ENCODE results near the gene MAF.
A peak's percentile ranks its signal among the peaks of the same experiment; 100 is the strongest.

The MAF gene

DNA sequence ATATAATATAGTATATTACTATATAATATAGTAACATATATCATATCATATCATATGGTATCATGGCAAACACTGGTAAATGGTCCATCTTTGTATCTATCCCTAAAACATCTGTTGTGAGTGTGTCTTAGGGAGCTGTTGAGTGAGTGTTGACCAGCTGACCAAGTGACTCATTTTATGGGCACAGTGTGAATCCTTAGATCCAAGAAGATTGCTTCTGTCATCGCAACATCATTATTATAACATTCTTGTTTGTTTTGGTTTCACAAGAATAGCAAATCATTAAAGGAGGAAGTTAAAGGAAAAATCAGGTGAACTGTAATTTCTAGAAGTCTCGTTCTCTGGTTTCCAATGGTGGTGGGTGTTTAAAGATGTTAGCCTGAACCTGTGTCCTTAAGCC lies 11.7 kb upstream of the MAF start:
- DNase-seq (ENCODE audit: low read depth, low spot score): no peak

DNA sequence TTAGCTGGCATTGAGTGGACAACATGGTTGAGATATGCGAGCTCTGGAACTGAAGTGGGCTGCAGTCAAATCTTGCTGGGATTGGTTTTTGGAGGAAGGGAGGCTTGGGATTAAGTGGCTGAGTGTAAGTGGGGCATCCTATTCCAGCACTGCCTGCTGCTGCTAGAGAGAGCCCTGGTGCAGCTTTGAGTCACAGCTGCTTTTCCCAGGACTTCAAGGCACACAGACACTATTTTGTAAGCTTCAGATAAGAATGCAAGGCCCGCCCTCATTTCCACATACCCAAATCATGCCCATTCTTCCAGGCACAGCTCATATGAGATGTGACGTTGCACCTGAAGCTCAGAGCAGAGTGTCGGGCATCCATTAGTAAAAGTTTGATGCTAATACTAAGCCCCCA lies 10.2 kb upstream of the MAF start:
- no peak for DNase-seq (ENCODE audit: low read depth, low spot score)

DNA sequence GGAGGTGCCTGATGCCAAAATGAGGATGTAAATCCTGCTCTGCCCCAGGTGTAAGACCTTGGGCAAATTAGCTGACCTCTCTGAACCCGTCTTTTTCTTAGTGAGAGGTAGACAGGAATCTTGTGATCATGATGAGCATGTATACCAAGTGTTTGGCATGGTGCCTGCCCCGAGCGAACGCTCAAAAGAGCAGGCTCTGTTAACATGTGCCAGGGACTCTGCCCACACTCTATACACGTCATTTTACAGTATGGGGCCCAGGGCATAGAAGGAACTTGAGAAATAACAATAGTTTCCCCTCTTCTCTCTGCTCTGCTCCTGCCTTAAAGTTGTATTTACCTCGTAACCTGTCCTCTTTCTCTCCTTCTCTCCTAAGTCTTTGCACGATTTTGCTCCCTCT lies 9.3 kb upstream of the MAF start:
- no peak for DNase-seq (ENCODE audit: low read depth, low spot score)

DNA sequence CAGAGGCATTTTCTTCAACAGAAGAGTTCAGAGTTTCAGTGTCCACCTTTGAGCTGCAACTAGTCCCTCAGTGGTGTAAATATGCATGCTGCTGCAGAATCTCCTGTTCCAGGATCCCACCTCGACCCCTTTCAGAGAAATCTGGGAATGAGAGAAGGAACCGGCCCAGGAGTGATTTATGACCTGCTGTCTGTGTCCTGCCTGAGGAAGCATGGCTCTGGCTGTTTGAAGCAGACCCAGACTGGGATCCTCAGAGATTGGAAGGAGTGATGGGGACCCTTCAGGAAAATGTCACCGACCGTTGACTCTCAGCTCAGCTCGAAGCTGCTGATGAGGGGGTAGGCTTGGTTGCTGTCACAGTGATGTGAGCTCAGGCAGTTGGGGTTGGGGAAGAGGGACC lies 8.4 kb upstream of the MAF start:
- DNase-seq (ENCODE audit: low read depth, low spot score): no peak

- DNase-seq (ENCODE audit: low read depth, low spot score): no peak
Measured at GRCh38 chr16:79607587-79607986, 7.0 kb upstream of the MAF start.

- DNase-seq (ENCODE audit: low read depth, low spot score): no peak
Measured at GRCh38 chr16:79605999-79606398, 5.5 kb upstream of the MAF start.

DNA sequence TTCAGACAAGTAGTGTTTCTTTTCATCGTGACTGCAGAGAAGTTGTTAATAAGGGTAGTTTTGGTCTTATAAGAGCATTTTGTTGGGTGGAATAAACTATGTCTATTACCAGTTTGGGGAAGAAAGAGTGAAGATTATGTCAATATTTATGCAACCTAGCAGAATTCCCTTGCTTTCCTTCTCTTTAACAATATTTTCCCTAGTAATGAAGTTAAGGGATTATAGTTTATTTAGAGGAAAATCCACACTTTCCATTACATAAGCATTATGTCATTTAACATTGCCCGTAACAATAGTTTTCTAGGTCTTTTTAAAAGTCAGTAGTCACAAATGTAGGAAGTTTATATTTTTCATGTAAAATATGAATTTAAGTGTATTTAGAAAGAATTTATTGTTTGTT lies 2.5 kb upstream of the MAF start:
- DNase-seq (ENCODE audit: low read depth, low spot score): no peak

DNA sequence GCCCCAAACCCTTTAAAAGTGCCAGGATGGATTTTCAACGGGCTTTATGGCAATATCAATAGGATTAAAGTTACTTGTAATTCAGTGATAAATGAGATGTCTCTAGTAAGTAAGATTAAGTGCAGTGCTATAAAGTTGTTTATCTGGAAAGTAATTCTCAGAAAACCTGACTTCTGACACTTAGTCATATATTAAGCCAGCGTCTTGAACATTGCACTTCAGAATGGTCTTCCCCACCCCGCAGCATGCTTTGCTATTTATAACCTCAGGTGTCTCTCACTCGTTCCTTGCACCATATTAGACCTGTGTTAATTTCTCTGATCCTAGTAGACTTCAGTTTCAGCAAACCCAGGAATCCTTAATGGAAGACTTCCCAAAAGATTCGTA lies 2.1 kb upstream of the MAF start:
- no peak for DNase-seq (ENCODE audit: low read depth, low spot score)

DNA sequence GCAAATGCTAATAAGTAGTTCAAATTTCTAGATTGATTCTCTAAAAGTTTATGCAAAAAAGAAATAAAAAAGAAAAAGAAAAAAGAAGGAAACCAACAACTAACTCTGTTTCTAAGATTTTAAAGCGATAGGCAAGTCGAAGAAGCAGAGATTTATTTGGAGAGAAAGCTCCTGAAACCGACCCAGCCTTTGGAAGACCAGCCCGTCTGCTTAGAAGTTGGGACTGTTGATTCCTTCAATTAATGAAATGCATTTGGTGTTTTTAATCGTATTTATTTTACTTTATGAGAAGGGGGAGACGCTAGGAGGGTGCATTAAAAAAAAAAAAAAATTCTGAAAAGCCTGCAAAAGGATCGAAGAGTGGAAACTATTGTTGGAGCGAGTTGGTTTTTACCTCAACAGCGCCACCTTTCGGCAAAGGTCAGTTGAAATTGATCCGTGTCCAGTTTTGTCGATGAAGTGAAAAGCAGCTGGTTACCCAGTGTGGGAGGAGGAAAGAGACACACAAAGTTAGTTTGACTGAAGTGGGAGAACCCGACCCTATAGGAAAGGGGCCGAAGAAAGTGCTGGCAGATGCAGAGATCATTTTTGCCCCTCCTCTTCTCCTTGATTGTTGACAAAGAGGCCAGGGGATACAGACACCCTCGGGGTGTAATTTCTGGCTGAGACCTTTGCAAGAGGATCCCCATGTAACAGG lies 1.5 kb upstream of the MAF start:
- DNase-seq (ENCODE audit: low read depth, low spot score): peak; percentile 82

GRCh38 chr16:79601092-79601930 lies 774 bp upstream of the MAF start:
- DNase-seq (ENCODE audit: low read depth, low spot score): no peak

DNA sequence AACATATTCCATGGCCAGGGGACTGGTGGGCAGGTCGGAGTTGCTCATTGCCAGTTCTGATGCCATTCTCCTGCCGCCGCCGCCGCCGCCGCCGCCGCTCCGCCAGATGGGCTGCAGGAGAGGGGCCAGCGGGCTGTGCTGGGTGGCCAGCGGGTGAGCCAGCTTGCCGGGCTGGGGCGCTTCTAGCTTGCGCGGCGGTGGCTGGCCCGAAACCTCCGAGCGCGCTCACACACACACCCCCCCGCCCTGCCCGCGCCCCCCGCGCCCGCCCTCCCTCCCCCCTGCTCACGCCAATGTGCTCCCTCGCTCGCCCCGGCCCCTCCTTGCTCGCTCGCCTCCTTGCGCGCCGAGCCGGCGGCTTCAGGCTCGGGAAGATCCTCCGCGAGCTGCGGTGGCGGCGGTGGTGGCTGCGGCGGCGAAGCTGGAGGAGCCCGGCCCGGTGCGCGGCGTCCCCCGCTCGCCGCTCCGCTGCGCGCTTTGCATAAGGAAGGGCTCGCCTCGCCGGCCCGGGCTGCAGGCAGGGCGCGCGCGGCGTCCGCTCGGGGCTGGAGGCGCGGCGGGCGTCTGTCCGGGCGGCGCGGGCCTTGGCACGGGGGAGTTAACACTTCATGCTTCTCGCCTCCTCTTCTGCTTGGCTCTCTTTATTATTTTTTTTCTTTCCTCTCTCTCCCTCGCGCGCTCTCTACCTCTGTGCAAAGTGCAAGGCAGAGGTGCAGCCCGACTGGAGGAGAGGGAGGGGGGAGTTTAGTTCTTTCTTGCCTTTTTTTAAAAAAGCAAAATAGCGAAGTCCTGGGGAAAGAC lies 500 bp downstream of the MAF start:
- no peak for DNase-seq (ENCODE audit: low read depth, low spot score)

- no peak for DNase-seq (ENCODE audit: low read depth, low spot score)
Measured at GRCh38 chr16:79599256-79599836, 1.2 kb downstream of the MAF start.

DNA sequence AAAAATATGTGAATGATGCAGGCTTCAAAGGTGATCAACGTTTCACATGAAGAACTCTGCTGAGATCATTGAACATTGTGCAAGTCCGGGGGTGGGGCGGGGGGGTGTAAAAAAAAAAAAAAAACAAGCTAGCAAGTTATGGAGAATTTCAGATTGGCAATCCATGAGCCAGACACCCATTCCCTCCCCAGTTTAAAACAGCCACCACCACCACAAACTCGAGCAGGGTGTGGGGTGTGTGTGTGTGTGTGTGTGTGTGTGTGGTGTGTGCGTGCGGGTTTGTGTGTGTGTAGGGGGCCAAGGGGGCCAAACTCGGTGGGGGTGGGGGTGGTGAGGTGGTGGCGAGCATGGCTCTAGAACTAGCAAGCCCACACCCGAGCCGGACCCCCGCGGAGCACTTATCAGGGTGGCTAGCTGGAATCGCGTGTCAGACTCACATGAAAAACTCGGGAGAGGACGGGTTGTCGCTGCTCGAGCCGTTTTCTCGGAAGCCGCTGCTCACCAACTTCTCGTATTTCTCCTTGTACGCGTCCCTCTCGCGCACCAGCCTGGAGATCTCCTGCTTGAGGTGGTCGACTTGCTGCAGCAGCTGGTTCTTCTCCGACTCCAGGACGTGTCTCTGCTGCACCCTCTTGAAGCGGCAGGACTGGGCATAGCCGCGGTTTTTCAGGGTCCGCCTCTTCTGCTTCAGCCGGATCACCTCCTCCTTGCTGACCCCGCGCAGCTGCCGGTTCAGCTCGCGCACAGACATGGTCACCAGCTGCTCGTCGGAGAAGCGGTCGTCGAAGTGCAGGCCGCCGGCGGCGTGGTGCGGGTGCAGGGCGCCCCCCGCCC lies 2.0 kb downstream of the MAF start:
- DNase-seq (ENCODE audit: low read depth, low spot score): no peak

DNA sequence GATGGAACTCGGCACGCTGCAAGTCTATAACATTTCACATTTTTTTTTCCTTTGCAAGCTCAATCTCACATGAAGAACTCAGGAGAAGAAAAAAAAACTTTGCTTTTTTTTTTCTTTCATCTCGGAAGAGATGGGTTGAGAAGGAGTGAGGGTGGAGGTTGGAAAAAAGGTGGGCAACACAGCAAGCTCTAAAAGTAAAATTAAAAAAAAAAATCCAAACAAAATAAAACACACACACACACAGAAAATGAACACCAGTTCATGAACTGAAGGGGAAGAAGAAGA lies 2.5 kb downstream of the MAF start:
- DNase-seq (ENCODE audit: low read depth, low spot score): no peak

DNA sequence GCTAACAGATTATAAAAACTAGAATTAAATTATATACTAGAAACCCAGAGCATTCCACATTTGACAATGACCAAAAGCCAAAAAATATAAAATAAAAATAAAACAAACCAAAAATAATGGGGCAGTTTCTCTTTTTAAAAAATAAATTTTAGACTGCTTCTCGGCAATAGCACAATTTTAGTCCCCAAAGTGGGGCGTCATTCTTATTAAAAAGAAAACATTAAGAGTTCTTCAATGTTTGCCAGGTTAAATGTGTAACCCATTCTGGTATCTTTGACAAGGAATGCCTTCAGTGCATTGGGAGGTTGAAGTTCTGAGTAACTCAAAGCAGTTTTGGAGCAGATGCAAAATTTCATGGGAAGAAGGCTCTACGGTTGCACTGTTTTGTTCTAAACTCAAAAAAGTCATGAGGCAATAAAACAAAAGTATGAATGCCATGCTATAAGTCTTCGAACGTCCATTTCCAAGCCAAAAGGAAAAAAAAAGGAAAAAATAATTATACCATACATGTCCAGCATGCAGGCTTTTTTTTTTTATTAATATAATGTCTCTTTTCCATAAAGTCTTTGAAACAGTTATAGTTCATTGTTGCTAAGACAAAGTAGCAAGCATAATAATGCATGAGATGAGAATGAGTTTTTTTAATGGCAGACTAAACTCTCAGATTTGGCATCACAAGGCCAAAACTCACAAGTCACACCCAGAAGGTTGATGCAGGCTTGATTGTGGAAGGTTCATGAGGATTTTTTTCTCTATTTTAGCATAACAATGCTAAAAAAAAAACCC lies 3.1 kb downstream of the MAF start:
- DNase-seq (ENCODE audit: low read depth, low spot score): no peak

- DNase-seq (ENCODE audit: low read depth, low spot score): no peak
Measured at GRCh38 chr16:79595931-79596450, 4.5 kb downstream of the MAF start.

DNA sequence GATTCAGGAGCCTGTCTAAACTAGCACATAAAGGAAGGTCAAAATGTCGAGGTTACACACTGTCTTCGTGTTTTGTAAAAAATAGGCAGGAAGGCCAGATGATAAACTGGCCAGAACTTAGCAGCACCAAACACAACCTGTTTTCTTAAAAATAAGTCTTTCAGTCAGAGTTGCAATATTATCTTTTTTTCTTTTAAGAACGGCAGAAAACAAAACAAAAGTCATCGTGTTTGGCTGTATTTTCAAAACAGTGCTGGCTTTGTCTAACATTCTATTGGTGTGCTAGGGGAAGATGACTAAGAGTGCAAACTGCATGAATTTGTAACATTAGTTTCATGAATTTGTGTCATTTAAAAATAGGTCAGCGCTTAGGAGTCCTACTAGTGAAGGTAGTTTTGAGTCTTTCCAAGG lies 5.3 kb downstream of the MAF start:
- no peak for DNase-seq (ENCODE audit: low read depth, low spot score)

- no peak for DNase-seq (ENCODE audit: low read depth, low spot score)
Measured at GRCh38 chr16:79593754-79594153, 6.8 kb downstream of the MAF start.

GRCh38 chr16:79593074-79593531 lies 7.4 kb downstream of the MAF start:
- no peak for DNase-seq (ENCODE audit: low read depth, low spot score)

GRCh38 chr16:79592186-79592585 lies 8.4 kb downstream of the MAF start:
- DNase-seq (ENCODE audit: low read depth, low spot score): no peak
